Ramos (cell line): ENCODE measurements around the gene ATP2B3.

ENCODE experiments used
- in situ Hi-C: fragments of 300-500 bp; cut with MboI; formaldehyde crosslinking; loops from one replicate; pipeline ENCODE4 v1.14.3; 2022; ENCODE audit warnings: low sequenced_read_pairs; ENCODE audit not compliant: unreplicated experiment

The ATP2B3 gene

GRCh38 chrX:153626863-153627674, 109.6 kb downstream of the ATP2B3 start:
- in situ Hi-C loops, result no loop called here

- in situ Hi-C loops, result no loop called here
Observed at GRCh38 chrX:153627675-153628111, 110.3 kb downstream of the ATP2B3 start.

GRCh38 chrX:153628129-153628528, 110.7 kb downstream of the ATP2B3 start:
- in situ Hi-C loops, result no loop called here

- in situ Hi-C loops, result no loop called here
Observed at GRCh38 chrX:153628665-153629064, 111.2 kb downstream of the ATP2B3 start.

GRCh38 chrX:153631346-153631745, 113.9 kb downstream of the ATP2B3 start:
- in situ Hi-C loops, result no loop called here

- in situ Hi-C loops, result no loop called here
Observed at GRCh38 chrX:153631907-153632594, 114.6 kb downstream of the ATP2B3 start.
